Islet precursor cell (in vitro differentiated cells): ENCODE results near the gene AKR1A1.
A peak's percentile ranks its signal among the peaks of the same experiment; 100 is the strongest.
"Not testable (repeated sequence)": the region's sequence is repeated elsewhere in the genome, so short reads cannot be mapped to it uniquely, and the experiment has no call there.

Experiments
- DNase-seq: peaks from one replicate; pipeline ENCODE4 v3.0.0-alpha.2; 2018

The AKR1A1 gene

GRCh38 chr1:45523975-45524374 is 26.7 kb upstream of the AKR1A1 start:
- not testable (repeated sequence) for DNase-seq

GRCh38 chr1:45526135-45526644 is 24.4 kb upstream of the AKR1A1 start:
- no peak for DNase-seq

GRCh38 chr1:45530632-45531135 is 19.9 kb upstream of the AKR1A1 start:
- DNase-seq = no peak

GRCh38 chr1:45531873-45532272 is 18.8 kb upstream of the AKR1A1 start:
- no peak for DNase-seq

GRCh38 chr1:45535988-45536766 is 14.4 kb upstream of the AKR1A1 start:
- no peak for DNase-seq

- no peak for DNase-seq
Measured at GRCh38 chr1:45536886-45537285, 13.7 kb upstream of the AKR1A1 start.

GRCh38 chr1:45541193-45541592 is 9.4 kb upstream of the AKR1A1 start:
- no peak for DNase-seq

GRCh38 chr1:45542591-45542990 is 8.0 kb upstream of the AKR1A1 start:
- DNase-seq = no peak

- peak; percentile 49 for DNase-seq
Measured at GRCh38 chr1:45543581-45544417, 6.8 kb upstream of the AKR1A1 start.

GRCh38 chr1:45544530-45544929 is 6.1 kb upstream of the AKR1A1 start:
- DNase-seq = no peak

- DNase-seq = no peak
Measured at GRCh38 chr1:45545019-45545493, 5.6 kb upstream of the AKR1A1 start.

- no peak for DNase-seq
Measured at GRCh38 chr1:45545553-45546310, 4.9 kb upstream of the AKR1A1 start.

- DNase-seq = no peak
Measured at GRCh38 chr1:45551684-45552083, 1.1 kb downstream of the AKR1A1 start.

- no peak for DNase-seq
Measured at GRCh38 chr1:45552331-45552730, 1.7 kb downstream of the AKR1A1 start.

GRCh38 chr1:45554198-45554597 is 3.6 kb downstream of the AKR1A1 start:
- DNase-seq = no peak

GRCh38 chr1:45557422-45557944 is 6.9 kb downstream of the AKR1A1 start:
- no peak for DNase-seq

- no peak for DNase-seq
Measured at GRCh38 chr1:45563843-45564242, 13.2 kb downstream of the AKR1A1 start.

GRCh38 chr1:45566722-45567121 is 16.1 kb downstream of the AKR1A1 start:
- DNase-seq = no peak

GRCh38 chr1:45567911-45568310 is 17.3 kb downstream of the AKR1A1 start:
- DNase-seq = no peak

GRCh38 chr1:45568421-45568820 is 17.8 kb downstream of the AKR1A1 start:
- DNase-seq = no peak

- no peak for DNase-seq
Measured at GRCh38 chr1:45569571-45569961, 18.9 kb downstream of the AKR1A1 start.

GRCh38 chr1:45569962-45570581 is 19.4 kb downstream of the AKR1A1 start:
- peak; percentile 85 for DNase-seq
